Pancreas (tissue), 10 donors: ENCODE measurements around the gene TFPT. TPM values are rescaled to one million over a fixed set of nuclear protein-coding genes. Genes with fewer than 3 reads are reported as not detected.

Experiments used
- ATAC-seq, 4 donors: fragments of 200-7000 bp; cut with Tn5 transposase; one replicate each; pipeline versions ENCODE4 v1.8.0 to v1.9.1; 2020; ENCODE audit warnings: mild to moderate bottlenecking in 4 of 4, moderate library complexity in 4 of 4
- DNase-seq, 6 donors: peaks; one replicate each; pipeline ENCODE4 v3.0.0-alpha.2; 2020
- FAIRE-seq: peaks from 2 replicates; lab custom pipeline; 2012; peaks lifted over from hg19 to GRCh38; lab: Jason Lieb, UNC
- H3K27ac ChIP-seq, 4 donors: fragments of 200-600 bp; sonication (generic); 1 replicate in 3 of 4; 2 replicates in 1 of 4; pipeline versions ENCODE4 v1.5.0 to v1.8.0; 2020
- H3K27me3 ChIP-seq, 4 donors: fragments of 200-600 bp; one replicate each; pipeline ENCODE4 v1.8.0; 2021
- H3K36me3 ChIP-seq, 3 donors: fragments of 200-600 bp; sonication (generic) in 1 of 3; one replicate each; pipeline versions ENCODE4 v1.5.0 to v1.8.0; 2020 to 2021
- H3K4me1 ChIP-seq, 3 donors: fragments of 200-600 bp; one replicate each; pipeline ENCODE4 v1.8.0; 2021
- H3K4me3 ChIP-seq, 4 donors: fragments of 200-600 bp; sonication (generic) in 2 of 4; one replicate each; pipeline versions ENCODE4 v1.5.0 to v1.8.0; 2020 to 2021
- H3K9me3 ChIP-seq, 4 donors: fragments of 200-600 bp; one replicate each; pipeline ENCODE4 v1.8.0; 2021
- CTCF ChIP-seq, 4 donors: fragments of 200-600 bp; sonication (generic) in 3 of 4; IDR thresholded peaks; one replicate each; pipeline versions ENCODE4 v1.5.0 to v1.8.0; 2021; ENCODE audit warnings: antibody characterized with exemption in 4 of 4
- WGBS, 2 donors: extraction: QIAGEN DNeasy Blood & Tissue Kit; methylation state at CpG; one replicate each; pipeline ENCODE4 v1.1.7; 2013; 5-methylcytosine and 5-hydroxymethylcytosine counted together
- intact Hi-C, 3 donors: fragments of 100-400 bp; cut with DNase I; formaldehyde crosslinking; loops; one replicate each; pipeline versions ENCODE4 v1.11.1 to v1.14.2; 2022
- polyA plus RNA-seq, 2 donors: library from polyadenylated mRNA; stranded (reverse); fragments of 200-250 nt; gene quantifications; one replicate each; pipeline ENCODE4 v1.2.3, GENCODE V29; 2013
- total RNA-seq, 6 donors: library from RNA; stranded (reverse); fragmentation: NEBNext Ultra II Directional in 4 of 6; extraction: Animal tissue kit (Norgen Biotek cat#: 25700) in 4 of 6; gene quantifications; one replicate each; pipeline versions ENCODE4 v1.2.1 to v1.2.4, GENCODE V29; 2021 to 2023
- donor health status: healthy with polysubstance abuse.
- donor health status: DM: no; HTN: no; CAD: no; lungs with moderate emphysema.
- donor health status: DM: no; HTN: no; CAD: no.
- donor health status: control.
- donor health status: control.
- donor health status: Bipolar disorder and iron deficiency.
- donor health status: DM: yes; HTN: yes; CAD: no.
- donor health status: DM: no; HTN: no; CAD: no.
- donor health status: DM: no; HTN: no; CAD: no.
- donor health status: DM: yes; HTN: yes; CAD: no.

Gene TFPT
- total and polyA plus RNA-seq, 8 donors = 3.8 to 16.6 (median 5.2) TPM

- FAIRE-seq (no peak), ATAC-seq (no peak), DNase-seq (peak in 2 of 6 donors; percentile 23 to 38)
- intact Hi-C loops = no loop called here
- Histone ChIP-seq H3K4me1 (no peaks in the 10 kb centered on the region), H3K9me3 (no peaks in the 10 kb centered on the region), H3K27ac (no peak overlapping the region), H3K4me3 (no peak overlapping the region), H3K36me3 (peaks cover 7 to 63% (median 48%) of the 10 kb centered on the region in 3 donors), H3K27me3 (no peaks in the 10 kb centered on the region)
- 85 to 90% methylated on average over 9 of the region's 9 CpGs for WGBS, 2 donors
- no peak for TF ChIP-seq CTCF (IDR thresholded peaks at IDR 0.05)
These were observed 10.3 kb upstream of the TFPT start for GRCh38 chr19:54125713-54126112.

- ATAC-seq (no peak), DNase-seq (peak in 2 of 6 donors; percentile 22 to 50), FAIRE-seq (no peak)
- Histone ChIP-seq H3K4me3 (no peak overlapping the region), H3K9me3 (no peaks in the 10 kb centered on the region), H3K27me3 (no peaks in the 10 kb centered on the region), H3K27ac (no peak overlapping the region), H3K4me1 (no peaks in the 10 kb centered on the region), H3K36me3 (peaks cover 7 to 73% (median 44%) of the 10 kb centered on the region in 3 donors)
- whole genome bisulfite sequencing, 2 donors = 92 to 95% methylated on average over 19 of the region's 19 CpGs
- no peak for TF ChIP-seq CTCF (IDR thresholded peaks at IDR 0.05)
- intact Hi-C loops = no loop called here
These were observed 8.9 kb upstream of the TFPT start for GRCh38 chr19:54124393-54124792.

- H3K4me3 ChIP-seq = no peak overlapping the region
- 94 to 97% methylated on average over 16 to 17 of the region's 17 CpGs for WGBS, 2 donors
- FAIRE-seq (no peak), ATAC-seq (no peak), DNase-seq (peak in 2 of 6 donors; percentile 15 to 68)
- no peaks in the 10 kb centered on the region for H3K27me3 ChIP-seq
- H3K36me3 ChIP-seq = peaks cover 7 to 67% (median 40%) of the 10 kb centered on the region in 3 donors
- no peak for TF ChIP-seq CTCF (IDR thresholded peaks at IDR 0.05)
- no peaks in the 10 kb centered on the region for H3K4me1 ChIP-seq
- no peaks in the 10 kb centered on the region for H3K9me3 ChIP-seq
- intact Hi-C loops = no loop called here
- no peak overlapping the region for H3K27ac ChIP-seq
These were observed 8.2 kb upstream of the TFPT start for GRCh38 chr19:54123682-54124081.

GRCh38 chr19:54121259-54121658 is 5.8 kb upstream of the TFPT start:
- H3K27ac ChIP-seq = no peak overlapping the region
- WGBS, 2 donors = 95 to 96% methylated on average over 10 of the region's 10 CpGs
- no peaks in the 10 kb centered on the region for H3K27me3 ChIP-seq
- ATAC-seq = no peak
- TF ChIP-seq CTCF (IDR thresholded peaks at IDR 0.05) = no peak
- H3K4me3 ChIP-seq = no peak overlapping the region
- peaks cover 4 to 6% (median 4%) of the 10 kb centered on the region in 3 donors for H3K4me1 ChIP-seq
- no peak for FAIRE-seq
- DNase-seq = no peak
- H3K9me3 ChIP-seq = no peaks in the 10 kb centered on the region
- intact Hi-C loops = no loop called here
- H3K36me3 ChIP-seq = peaks cover 7 to 59% (median 36%) of the 10 kb centered on the region in 3 donors

- Histone ChIP-seq H3K4me1 (peaks cover 10 to 14% (median 10%) of the 10 kb centered on the region in 3 donors), H3K36me3 (peaks cover 0 to 8% (median 0%) of the 10 kb centered on the region in 3 donors), H3K27me3 (no peaks in the 10 kb centered on the region), H3K27ac (peak overlapping the region in 1 of 4 donors; percentile 83), H3K4me3 (peak overlapping the region; percentile 60 to 95 (median 72)), H3K9me3 (no peaks in the 10 kb centered on the region)
- ATAC-seq = peak in 2 of 4 donors; percentile 34 to 43
- no peak for TF ChIP-seq CTCF (IDR thresholded peaks at IDR 0.05)
- intact Hi-C loops = no loop called here
- FAIRE-seq = no peak
- WGBS, 2 donors = 16 to 22% methylated on average over 28 of the region's 28 CpGs
- peak in 2 of 6 donors; percentile 34 to 37 for DNase-seq
These were observed 933 bp downstream of the TFPT start for GRCh38 chr19:54114340-54115108.
